ENCODE measurements around the gene DDX41. TPM values are rescaled to one million over a fixed set of nuclear protein-coding genes. Genes with fewer than 3 reads are reported as not detected.

DDX41 gene
- total RNA-seq, 1 experiment from 2014 or later: 318 TPM

GRCh38 chr5:177489119-177489716 is 27.5 kb downstream of the DDX41 start:
- BruUV-seq (replicated peaks): no TSS peak
- H3K79me2 ChIP-seq (ENCODE audit: low read length): peaks cover 21% of the 10 kb centered on the region

DNA sequence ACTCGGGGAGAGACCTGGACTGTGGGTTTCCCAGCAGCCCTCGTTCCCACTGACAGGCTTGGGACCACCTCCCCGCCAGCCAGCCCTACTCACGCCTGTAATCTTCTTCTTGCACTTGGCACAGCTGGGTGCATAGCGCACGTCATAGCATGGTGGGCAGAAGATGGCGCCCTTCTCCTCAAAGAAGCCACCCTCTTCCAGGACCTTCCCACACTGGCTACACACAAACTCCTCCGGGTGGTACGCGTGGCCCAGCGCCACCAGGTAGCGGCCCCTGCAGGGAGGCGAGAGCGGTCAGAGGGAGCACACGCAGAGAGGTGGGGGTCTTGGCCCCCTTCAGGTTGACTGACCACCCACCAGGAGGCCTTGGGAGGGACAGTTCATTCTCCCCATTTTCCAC is 28.8 kb downstream of the DDX41 start:
- no peaks in the 10 kb centered on the region for H3K9me2 ChIP-seq (replicated peaks; ENCODE audit: low read length)
- no peak for DNase-seq
- H3K4me3 ChIP-seq (ENCODE audit: low read length): no peak overlapping the region
- no peaks in the 10 kb centered on the region for H3K9me3 ChIP-seq (ENCODE audit: low read length)
- no TSS peak for BruUV-seq (replicated peaks)
- no peak overlapping the region for H3K27ac ChIP-seq (ENCODE audit: low read length)
- peaks cover 49% of the 10 kb centered on the region for H3K36me3 ChIP-seq (ENCODE audit: low read depth, low read length)
- H3K79me2 ChIP-seq (ENCODE audit: low read length): peaks cover 9% of the 10 kb centered on the region
- TF ChIP-seq CTCF (conservative IDR thresholded peaks at IDR 0.05; ENCODE audit: low read depth, low read length) (peak; percentile 33), EZH2phosphoT487 (IDR thresholded peaks at IDR 0.05; ENCODE audit: borderline replicate concordance, low read length) (no peak)
- no peak overlapping the region for H2AFZ ChIP-seq (ENCODE audit: low read length)
- 0 out of 2 replicates have a peak, but pooled peaks cover under 1% of the 10 kb centered on the region for H3K4me1 ChIP-seq (ENCODE audit: insufficient read depth, low read length)
- CTCF ChIA-PET: no interaction called here
- intact Hi-C loops (cut with micrococcal nuclease): no loop called here
- H3K9ac ChIP-seq (ENCODE audit: low read length): no peak overlapping the region
- H4K20me1 ChIP-seq (ENCODE audit: low read length): no peaks in the 10 kb centered on the region
- ATAC-seq: no peak
- no peak overlapping the region for H3K4me2 ChIP-seq (ENCODE audit: low read length)
- POLR2A ChIA-PET (ENCODE audit: unreplicated experiment): no interaction called here
- no peaks in the 10 kb centered on the region for H3K27me3 ChIP-seq (ENCODE audit: low read length)
- no peaks in the 10 kb centered on the region for H3F3A ChIP-seq (ENCODE audit: low read length, unreplicated experiment)

More at GRCh38 chr5:177489119-177489716, 27.5 kb downstream of the DDX41 start:
- no peaks in the 10 kb centered on the region for H3K9me2 ChIP-seq (replicated peaks; ENCODE audit: low read length)
- POLR2A ChIA-PET (ENCODE audit: unreplicated experiment): no interaction called here
- H3F3A ChIP-seq (ENCODE audit: low read length, unreplicated experiment): no peaks in the 10 kb centered on the region
- H3K27me3 ChIP-seq (ENCODE audit: low read length): no peaks in the 10 kb centered on the region
- H3K9me3 ChIP-seq (ENCODE audit: low read length): no peaks in the 10 kb centered on the region
- H3K36me3 ChIP-seq (ENCODE audit: low read depth, low read length): peaks cover 56% of the 10 kb centered on the region
- H4K20me1 ChIP-seq (ENCODE audit: low read length): no peaks in the 10 kb centered on the region
- TF ChIP-seq CTCF (conservative IDR thresholded peaks at IDR 0.05; ENCODE audit: low read depth, low read length) (no peak), EZH2phosphoT487 (IDR thresholded peaks at IDR 0.05; ENCODE audit: borderline replicate concordance, low read length) (no peak)
- ATAC-seq (no peak), DNase-seq (no peak)
- H3K4me3 ChIP-seq (ENCODE audit: low read length): no peak overlapping the region
- peaks cover 13% of the 10 kb centered on the region for H3K4me1 ChIP-seq (ENCODE audit: insufficient read depth, low read length)
- H3K27ac ChIP-seq (ENCODE audit: low read length): no peak overlapping the region
- H3K9ac ChIP-seq (ENCODE audit: low read length): no peak overlapping the region
- intact Hi-C loops (cut with micrococcal nuclease): no loop called here
- CTCF ChIA-PET: no interaction called here
- H3K4me2 ChIP-seq (ENCODE audit: low read length): no peak overlapping the region
- H2AFZ ChIP-seq (ENCODE audit: low read length): no peak overlapping the region

DNA sequence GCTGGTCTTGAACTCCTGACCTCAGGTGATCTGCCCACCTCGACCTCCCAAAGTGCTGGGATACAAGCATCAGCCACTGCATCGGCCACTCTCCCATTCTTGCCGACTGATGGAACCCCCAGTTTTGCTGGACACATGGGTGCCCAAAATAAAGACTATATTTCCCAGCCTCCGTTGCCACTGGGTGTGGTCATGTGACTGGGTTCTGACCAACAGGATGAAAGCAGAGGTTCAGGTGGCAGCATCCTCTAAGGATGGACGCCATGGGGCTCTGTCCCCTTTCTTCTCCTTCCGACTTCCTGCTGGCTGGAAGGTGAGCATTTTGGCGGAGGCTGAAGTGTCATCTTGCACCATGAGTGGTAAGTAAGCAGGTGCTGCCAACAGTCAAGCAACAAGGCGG is 29.6 kb downstream of the DDX41 start:
- BruUV-seq (replicated peaks): no TSS peak
- ATAC-seq (no peak), DNase-seq (no peak)
- Histone ChIP-seq H3K4me1 (ENCODE audit: insufficient read depth, low read length) (no peaks in the 10 kb centered on the region), H3K36me3 (ENCODE audit: low read depth, low read length) (peaks cover 41% of the 10 kb centered on the region), H3K79me2 (ENCODE audit: low read length) (peaks cover 1% of the 10 kb centered on the region; the same call in 1 of the 2 replicates), H3F3A (ENCODE audit: low read length, unreplicated experiment) (peaks cover 3% of the 10 kb centered on the region), H3K9me3 (ENCODE audit: low read length) (no peaks in the 10 kb centered on the region), H3K4me2 (ENCODE audit: low read length) (no peak overlapping the region), H2AFZ (ENCODE audit: low read length) (no peak overlapping the region), H3K27ac (ENCODE audit: low read length) (no peak overlapping the region), H4K20me1 (ENCODE audit: low read length) (no peaks in the 10 kb centered on the region), H3K9me2 (replicated peaks; ENCODE audit: low read length) (no peaks in the 10 kb centered on the region), H3K9ac (ENCODE audit: low read length) (no peak overlapping the region), H3K4me3 (ENCODE audit: low read length) (no peak overlapping the region), H3K27me3 (ENCODE audit: low read length) (no peaks in the 10 kb centered on the region)
- ChIA-PET POLR2A (ENCODE audit: unreplicated experiment) (no interaction called here), CTCF (no interaction called here)
- intact Hi-C loops (cut with micrococcal nuclease): no loop called here
- no peak for TF ChIP-seq CTCF (conservative IDR thresholded peaks at IDR 0.05; ENCODE audit: low read depth, low read length)
- TF ChIP-seq EZH2 (IDR thresholded peaks at IDR 0.05; ENCODE audit: low read length, unreplicated experiment): no peak
- TF ChIP-seq EZH2phosphoT487 (IDR thresholded peaks at IDR 0.05; ENCODE audit: borderline replicate concordance, low read length): no peak
